Neural progenitor cell (in vitro differentiated cells): ENCODE data around the gene CCL5.

Experiments used
- EZH2 ChIP-seq: fragments of 200-600 bp; sonication (generic); IDR thresholded peaks from 2 replicates; pipeline ENCODE4 v1.6.1; 2017; ENCODE audit warnings: antibody characterized with exemption, mild to moderate bottlenecking, moderate library complexity
- TF ChIP-seq, protein P1 (sequence below): fragments of 200-600 bp; sonication (generic); IDR thresholded peaks from 2 replicates; pipeline ENCODE4 v1.5.1; 2017; ENCODE audit warnings: antibody characterized with exemption, mild to moderate bottlenecking

DNA sequence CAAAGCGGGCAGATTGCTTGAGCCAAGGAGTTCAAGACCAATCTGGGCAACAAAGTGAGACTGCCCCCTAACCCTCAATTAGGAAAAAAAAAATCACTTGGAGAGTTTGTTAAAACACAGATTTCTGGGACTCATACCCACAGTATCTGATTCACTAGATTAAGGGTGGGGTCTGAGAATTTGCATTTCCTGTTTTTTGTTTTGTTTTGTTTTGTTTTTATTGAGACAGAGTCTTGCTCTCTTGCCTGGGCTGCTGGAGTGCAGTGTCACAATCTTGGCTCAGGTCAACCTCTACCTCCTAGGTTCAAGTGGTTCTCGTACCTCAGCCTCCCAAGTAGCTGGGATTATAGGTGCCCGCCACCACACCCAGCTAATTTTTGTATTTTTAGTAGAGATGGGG lies 12.6 kb downstream of the CCL5 start:
- TF ChIP-seq, protein P1, sequence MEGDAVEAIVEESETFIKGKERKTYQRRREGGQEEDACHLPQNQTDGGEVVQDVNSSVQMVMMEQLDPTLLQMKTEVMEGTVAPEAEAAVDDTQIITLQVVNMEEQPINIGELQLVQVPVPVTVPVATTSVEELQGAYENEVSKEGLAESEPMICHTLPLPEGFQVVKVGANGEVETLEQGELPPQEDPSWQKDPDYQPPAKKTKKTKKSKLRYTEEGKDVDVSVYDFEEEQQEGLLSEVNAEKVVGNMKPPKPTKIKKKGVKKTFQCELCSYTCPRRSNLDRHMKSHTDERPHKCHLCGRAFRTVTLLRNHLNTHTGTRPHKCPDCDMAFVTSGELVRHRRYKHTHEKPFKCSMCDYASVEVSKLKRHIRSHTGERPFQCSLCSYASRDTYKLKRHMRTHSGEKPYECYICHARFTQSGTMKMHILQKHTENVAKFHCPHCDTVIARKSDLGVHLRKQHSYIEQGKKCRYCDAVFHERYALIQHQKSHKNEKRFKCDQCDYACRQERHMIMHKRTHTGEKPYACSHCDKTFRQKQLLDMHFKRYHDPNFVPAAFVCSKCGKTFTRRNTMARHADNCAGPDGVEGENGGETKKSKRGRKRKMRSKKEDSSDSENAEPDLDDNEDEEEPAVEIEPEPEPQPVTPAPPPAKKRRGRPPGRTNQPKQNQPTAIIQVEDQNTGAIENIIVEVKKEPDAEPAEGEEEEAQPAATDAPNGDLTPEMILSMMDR = no peak
- no peak for TF ChIP-seq EZH2
